A673 (cell line): ENCODE measurements around the gene EHD4.

Experiments
- CTCF ChIP-seq: fragments of 300-800, 200-600 bp; sonication (generic); conservative IDR thresholded peaks from 2 replicates; pipeline ENCODE4 v1.5.1; 2017; ENCODE audit warnings: low read depth, mild to moderate bottlenecking, antibody characterized with exemption, low read length, moderate library complexity, mixed read lengths
- EZH2 ChIP-seq: fragments of 200-600 bp; sonication (generic); IDR thresholded peaks from 2 replicates; pipeline ENCODE4 v1.6.1; 2017; ENCODE audit warnings: borderline replicate concordance, low read depth, mild to moderate bottlenecking, mixed read lengths, antibody characterized with exemption, low read length; ENCODE audit not compliant: poor library complexity, severe bottlenecking

- no peak for TF ChIP-seq CTCF
- no peak for TF ChIP-seq EZH2
Measured at GRCh38 chr15:41927536-41927935, 44.8 kb downstream of the EHD4 start.
